Subcutaneous abdominal adipose tissue (tissue), 5 donors: ENCODE data around the gene MRFAP1L1.

ENCODE experiments used
- H3K27ac ChIP-seq: one replicate; pipeline ENCODE4 v1.7.0; 2013; ENCODE audit warnings: low read depth, mild to moderate bottlenecking, inconsistent platforms, low read length, moderate library complexity
- H3K27me3 ChIP-seq, 5 donors: one replicate each; pipeline ENCODE4 v1.7.0; 2013; ENCODE audit warnings: low read length in 5 of 5, inconsistent platforms in 1 of 5; ENCODE audit not compliant: control insufficient read depth in 5 of 5, insufficient read depth in 4 of 5
- H3K36me3 ChIP-seq, 5 donors: one replicate each; pipeline ENCODE4 v1.7.0; 2013; ENCODE audit warnings: low read length in 5 of 5; ENCODE audit not compliant: control insufficient read depth in 5 of 5, insufficient read depth in 5 of 5
- H3K4me1 ChIP-seq, 5 donors: one replicate each; pipeline ENCODE4 v1.7.0; 2013; ENCODE audit warnings: low read length in 5 of 5, mild to moderate bottlenecking in 3 of 5, moderate library complexity in 1 of 5; ENCODE audit not compliant: control insufficient read depth in 5 of 5, insufficient read depth in 5 of 5
- H3K4me3 ChIP-seq, 5 donors: one replicate each; pipeline ENCODE4 v1.7.0; 2013; ENCODE audit warnings: low read length in 5 of 5, low read depth in 1 of 5
- H3K9ac ChIP-seq, 5 donors: one replicate each; pipeline ENCODE4 v1.7.0; 2013; ENCODE audit warnings: low read length in 5 of 5, mild to moderate bottlenecking in 4 of 5, moderate library complexity in 3 of 5
- H3K9me3 ChIP-seq, 5 donors: one replicate each; pipeline ENCODE4 v1.7.0; 2013; ENCODE audit warnings: low read length in 5 of 5; ENCODE audit not compliant: control insufficient read depth in 5 of 5
- donor health status: healthy.
- donor health status: healthy.
- donor health status: healthy.
- donor health status: healthy.
- donor health status: healthy.

MRFAP1L1 gene

DNA sequence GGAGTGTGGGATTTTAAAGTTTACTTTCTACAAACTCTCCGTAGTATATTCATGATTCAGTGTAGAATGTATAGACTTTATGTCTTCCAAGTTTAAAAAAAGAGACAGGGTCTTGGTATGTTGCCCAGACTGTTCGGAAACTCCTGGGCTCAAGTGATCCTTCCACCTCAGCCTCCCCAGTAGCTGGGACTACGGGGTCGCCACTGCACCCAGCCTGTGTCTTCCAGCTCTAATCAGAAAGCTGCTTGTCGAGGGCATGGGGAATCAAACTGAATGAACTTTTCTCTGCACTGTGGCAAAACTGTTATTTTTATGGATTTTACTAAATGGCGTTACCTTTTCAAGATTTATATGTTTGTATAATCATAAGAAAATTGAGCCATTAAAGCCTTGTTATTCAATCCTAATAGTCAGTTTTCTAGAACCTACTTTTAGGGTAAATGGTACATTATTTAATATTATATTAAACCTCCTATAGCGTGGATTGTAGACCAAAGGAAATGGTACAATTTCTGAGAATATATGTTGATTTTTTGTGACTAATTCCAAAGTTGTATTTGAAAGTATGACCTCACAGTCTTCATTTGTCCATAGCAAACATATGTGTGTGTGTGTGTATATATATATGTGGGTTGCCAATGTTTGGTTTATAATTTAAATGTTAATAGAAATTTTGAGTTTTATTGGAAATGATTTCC is 7.4 kb upstream of the MRFAP1L1 start:
- Histone ChIP-seq H3K4me1 (peaks cover 2 to 30% (median 25%) of the 10 kb centered on the region in 5 donors), H3K27me3 (no peaks in the 10 kb centered on the region), H3K36me3 (peaks cover 0 to 3% (median 0%) of the 10 kb centered on the region in 5 donors), H3K27ac (peak overlapping the region; percentile 60), H3K4me3 (peak overlapping the region; percentile 84 to 89 (median 86)), H3K9ac (peak overlapping the region; percentile 52 to 96 (median 83)), H3K9me3 (no peaks in the 10 kb centered on the region)

DNA sequence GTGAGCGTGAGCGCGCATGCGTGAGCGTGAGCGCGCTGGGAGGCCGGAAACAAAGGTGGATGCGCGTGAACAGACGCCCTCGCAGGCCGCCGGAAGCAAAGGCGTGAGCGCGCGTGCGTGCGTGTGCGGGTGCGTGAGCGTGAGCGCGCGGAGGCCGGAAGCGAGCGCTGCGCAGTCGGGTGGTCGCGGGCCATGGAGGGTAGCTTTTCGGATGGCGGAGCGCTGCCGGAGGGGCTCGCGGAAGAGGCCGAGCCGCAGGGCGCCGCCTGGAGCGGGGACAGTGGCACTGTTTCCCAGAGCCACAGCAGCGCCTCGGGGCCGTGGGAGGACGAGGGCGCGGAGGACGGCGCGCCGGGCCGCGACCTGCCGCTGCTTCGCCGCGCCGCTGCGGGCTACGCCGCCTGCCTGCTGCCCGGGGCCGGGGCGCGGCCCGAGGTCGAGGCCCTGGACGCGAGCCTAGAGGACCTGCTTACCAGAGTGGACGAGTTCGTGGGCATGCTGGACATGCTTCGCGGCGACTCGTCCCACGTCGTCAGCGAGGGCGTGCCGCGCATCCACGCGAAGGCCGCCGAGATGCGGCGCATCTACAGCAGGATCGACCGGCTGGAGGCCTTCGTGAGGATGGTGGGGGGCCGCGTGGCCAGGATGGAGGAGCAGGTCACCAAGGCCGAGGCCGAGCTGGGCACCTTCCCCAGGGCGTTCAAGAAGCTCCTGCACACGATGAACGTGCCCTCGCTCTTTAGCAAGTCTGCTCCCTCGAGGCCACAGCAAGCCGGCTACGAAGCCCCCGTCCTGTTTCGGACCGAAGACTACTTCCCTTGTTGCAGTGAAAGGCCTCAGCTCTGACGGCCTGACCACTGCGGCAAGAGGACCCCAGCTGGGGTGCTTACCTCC is 6.6 kb upstream of the MRFAP1L1 start, which contains the start of gene BLOC1S4:
Gene BLOC1S4, plus strand, starts transcription at position 157 of the 894 bp plus-strand sequence. Its CDS starts 36 bp downstream, at position 193.
- H3K27me3 ChIP-seq, result no peaks in the 10 kb centered on the region
- H3K9ac ChIP-seq, result peak within 1 kb of the TSS; percentile 74 to 96 (median 92)

GRCh38 chr4:6715704-6716017 is 6.0 kb upstream of the MRFAP1L1 start:
- Histone ChIP-seq H3K9ac (peak overlapping the region; percentile 74 to 96 (median 92)), H3K27me3 (no peaks in the 10 kb centered on the region), H3K36me3 (peaks cover 0 to 3% (median 0%) of the 10 kb centered on the region in 5 donors), H3K4me3 (peak overlapping the region; percentile 84 to 89 (median 86)), H3K27ac (peak overlapping the region; percentile 55), H3K4me1 (peaks cover 2 to 30% (median 25%) of the 10 kb centered on the region in 5 donors), H3K9me3 (no peaks in the 10 kb centered on the region)

More for the DNA sequence above, 6.6 kb upstream of the MRFAP1L1 start, which contains the start of gene BLOC1S4:
- H3K4me1 ChIP-seq, result peaks cover 2 to 30% (median 25%) of the 10 kb centered on the region in 5 donors
- H3K36me3 ChIP-seq, result peaks cover 0 to 3% (median 0%) of the 10 kb centered on the region in 5 donors
- H3K4me3 ChIP-seq, result peak within 1 kb of the TSS; percentile 84 to 89 (median 86)
- no peaks in the 10 kb centered on the region for H3K9me3 ChIP-seq
- peak within 1 kb of the TSS; percentile 60 for H3K27ac ChIP-seq

DNA sequence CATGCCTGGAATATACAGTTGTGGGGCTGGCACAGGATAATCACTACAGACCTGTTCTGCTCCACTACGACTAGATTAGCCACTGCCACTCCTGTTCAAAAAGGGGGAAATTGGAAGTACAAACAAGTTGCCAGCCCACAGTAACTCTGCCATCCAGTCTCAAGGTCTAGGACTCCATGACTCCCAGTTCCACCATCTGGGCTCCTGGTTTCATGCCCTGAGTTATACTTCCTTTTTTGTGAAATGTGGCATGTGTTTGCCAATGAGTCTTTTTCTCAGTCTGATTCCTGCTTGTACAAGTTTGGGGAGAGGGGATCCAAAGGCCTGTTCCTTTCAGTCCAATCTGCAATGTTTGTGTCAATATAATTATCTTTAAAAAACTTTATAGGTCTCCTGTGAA is 5.3 kb upstream of the MRFAP1L1 start:
- Histone ChIP-seq H3K36me3 (peaks cover 0 to 3% (median 0%) of the 10 kb centered on the region in 5 donors), H3K27me3 (no peaks in the 10 kb centered on the region), H3K27ac (no peak overlapping the region), H3K4me1 (peaks cover 2 to 32% (median 28%) of the 10 kb centered on the region in 5 donors), H3K9ac (no peak overlapping the region), H3K9me3 (no peaks in the 10 kb centered on the region), H3K4me3 (no peak overlapping the region)

DNA sequence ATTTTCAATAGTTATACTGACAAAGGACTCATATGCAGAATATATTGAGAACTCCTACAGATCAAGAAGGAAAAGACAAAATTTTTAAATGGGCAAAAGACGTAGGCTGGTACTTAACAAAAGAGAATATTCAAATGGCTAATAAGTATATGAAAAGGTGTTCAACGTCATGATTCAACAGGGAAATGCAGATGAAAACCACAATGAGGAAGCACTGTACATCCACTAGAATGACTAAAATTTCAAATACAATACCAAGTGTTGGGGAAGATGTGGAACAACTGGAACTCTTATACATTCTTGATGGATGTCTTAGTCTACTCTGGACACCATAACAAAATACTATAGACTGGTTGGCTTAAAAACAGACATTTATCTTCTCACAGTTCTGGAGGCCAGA is 1.3 kb upstream of the MRFAP1L1 start:
- no peak overlapping the region for H3K4me3 ChIP-seq
- no peak overlapping the region for H3K9ac ChIP-seq
- peaks cover 7 to 45% (median 39%) of the 10 kb centered on the region in 5 donors for H3K4me1 ChIP-seq
- no peaks in the 10 kb centered on the region for H3K9me3 ChIP-seq
- peaks cover 0 to 9% (median 2%) of the 10 kb centered on the region in 5 donors for H3K36me3 ChIP-seq
- H3K27me3 ChIP-seq, result no peaks in the 10 kb centered on the region
- H3K27ac ChIP-seq, result no peak overlapping the region

- Histone ChIP-seq H3K36me3 (peaks cover 0 to 9% (median 6%) of the 10 kb centered on the region in 5 donors), H3K4me1 (peaks cover 4 to 40% (median 35%) of the 10 kb centered on the region in 5 donors), H3K9ac (peak overlapping the region in 4 of 5 donors; percentile 52 to 79 (median 66)), H3K4me3 (peak overlapping the region; percentile 82 to 96 (median 92)), H3K27ac (peak overlapping the region; percentile 52), H3K9me3 (no peaks in the 10 kb centered on the region), H3K27me3 (no peaks in the 10 kb centered on the region)
Measured at GRCh38 chr4:6710282-6710681, 617 bp upstream of the MRFAP1L1 start.

GRCh38 chr4:6706173-6706572 is 3.5 kb downstream of the MRFAP1L1 start:
- Histone ChIP-seq H3K9ac (no peak overlapping the region), H3K4me3 (no peak overlapping the region), H3K27ac (no peak overlapping the region), H3K36me3 (peaks cover 4 to 16% (median 8%) of the 10 kb centered on the region in 5 donors), H3K27me3 (no peaks in the 10 kb centered on the region), H3K9me3 (no peaks in the 10 kb centered on the region), H3K4me1 (peaks cover 9 to 49% (median 43%) of the 10 kb centered on the region in 5 donors)

DNA sequence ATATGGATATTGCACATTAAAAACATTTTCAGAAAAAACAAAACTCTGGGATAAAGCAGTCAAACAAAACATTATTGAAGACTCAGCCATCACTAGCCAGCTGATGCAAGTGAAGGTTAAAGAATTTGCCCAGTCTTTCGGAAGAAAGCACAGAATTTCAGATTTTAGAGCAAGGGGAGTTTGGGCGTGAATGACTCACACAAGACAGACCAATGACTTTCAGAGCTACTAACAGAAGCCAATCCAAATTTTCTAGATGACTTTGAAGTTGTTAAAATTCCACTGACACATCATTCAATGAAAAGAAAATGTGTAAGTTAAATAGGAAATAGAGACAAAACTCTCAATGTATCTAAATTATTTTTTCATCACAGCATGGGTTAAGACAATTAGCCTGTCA is 4.0 kb downstream of the MRFAP1L1 start:
- Histone ChIP-seq H3K9me3 (no peaks in the 10 kb centered on the region), H3K4me3 (no peak overlapping the region), H3K27ac (no peak overlapping the region), H3K36me3 (peaks cover 4 to 17% (median 8%) of the 10 kb centered on the region in 5 donors), H3K4me1 (peaks cover 9 to 49% (median 43%) of the 10 kb centered on the region in 5 donors), H3K9ac (no peak overlapping the region), H3K27me3 (no peaks in the 10 kb centered on the region)

GRCh38 chr4:6703786-6704185 is 5.9 kb downstream of the MRFAP1L1 start:
- Histone ChIP-seq H3K27ac (no peak overlapping the region), H3K36me3 (peaks cover 4 to 20% (median 13%) of the 10 kb centered on the region in 5 donors), H3K9me3 (no peaks in the 10 kb centered on the region), H3K4me3 (no peak overlapping the region), H3K4me1 (peaks cover 9 to 36% (median 29%) of the 10 kb centered on the region in 5 donors), H3K9ac (no peak overlapping the region), H3K27me3 (no peaks in the 10 kb centered on the region)
